A673 (cell line): ENCODE results near the gene ITGAV. TPM values are rescaled to one million over a fixed set of nuclear protein-coding genes. Genes with fewer than 3 reads are reported as not detected.

Experiments
- BruUV-seq: library from RNA; stranded (reverse); fragments of 400-500 nt; replicated peaks from 2 replicates; lab custom pipeline; 2021; lab: Mats Ljungman, UMichigan
- CTCF ChIA-PET: fragments of 300-600 bp; sonication (Branson Sonifier 250); formaldehyde crosslinking; loops from one replicate; lab custom pipeline; 2022; ENCODE audit warnings: antibody characterized with exemption; lab: Charles Lee
- POLR2A ChIA-PET: fragments of 300-600 bp; sonication (Branson Sonifier 250); formaldehyde crosslinking; loops from one replicate; lab custom pipeline; 2022; ENCODE audit warnings: antibody characterized with exemption; ENCODE audit not compliant: low non-redundant PET; lab: Charles Lee
- DNase-seq: peaks from one replicate; pipeline ENCODE4 v3.0.0-alpha.2; 2015; ENCODE audit warnings: low spot score
- H3K27ac ChIP-seq: fragments of 200-600 bp; sonication (generic); 2 replicates; pipeline ENCODE4 v1.5.1; 2016; ENCODE audit warnings: mixed run types, low read depth, mild to moderate bottlenecking, mixed read lengths, antibody characterized with exemption, low read length; ENCODE audit not compliant: poor library complexity, severe bottlenecking
- H3K27me3 ChIP-seq: fragments of 200-600 bp; sonication (generic); replicated peaks from 2 replicates; pipeline ENCODE4 v1.6.1; 2017; ENCODE audit warnings: mixed run types, low read depth, mild to moderate bottlenecking, mixed read lengths, antibody characterized with exemption, low read length; ENCODE audit not compliant: insufficient read depth, poor library complexity
- H3K36me3 ChIP-seq: fragments of 200-600 bp; sonication (generic); 2 replicates; pipeline ENCODE4 v1.6.1; 2016; ENCODE audit warnings: mixed run types, mild to moderate bottlenecking, mixed read lengths, antibody characterized with exemption, low read length; ENCODE audit not compliant: insufficient read depth, poor library complexity, severe bottlenecking
- H3K4me1 ChIP-seq: fragments of 200-600 bp; sonication (generic); 2 replicates; pipeline ENCODE4 v1.6.1; 2017; ENCODE audit warnings: mixed run types, mild to moderate bottlenecking, mixed read lengths, antibody characterized with exemption, low read length; ENCODE audit not compliant: insufficient read depth, poor library complexity, severe bottlenecking
- H3K4me3 ChIP-seq: fragments of 200-600 bp; sonication (generic); 2 replicates; pipeline ENCODE4 v1.5.1; 2016; ENCODE audit warnings: low read depth, mixed run types, mild to moderate bottlenecking, mixed read lengths, low read length; ENCODE audit not compliant: poor library complexity, severe bottlenecking
- H3K9me3 ChIP-seq: fragments of 200-600 bp; sonication (generic); 2 replicates; pipeline ENCODE4 v1.6.1; 2016; ENCODE audit warnings: mixed run types, low read depth, mild to moderate bottlenecking, mixed read lengths, antibody characterized with exemption, low read length; ENCODE audit not compliant: poor library complexity, severe bottlenecking
- EZH2 ChIP-seq: fragments of 200-600 bp; sonication (generic); IDR thresholded peaks from 2 replicates; pipeline ENCODE4 v1.6.1; 2017; ENCODE audit warnings: borderline replicate concordance, low read depth, mild to moderate bottlenecking, mixed read lengths, antibody characterized with exemption, low read length; ENCODE audit not compliant: poor library complexity, severe bottlenecking
- intact Hi-C: fragments of 100-400 bp; cut with micrococcal nuclease; formaldehyde crosslinking; loops from one replicate; pipeline ENCODE4 v1.10.0; 2022; ENCODE audit not compliant: unreplicated experiment
- total RNA-seq: library from RNA; stranded (reverse); gene quantifications from 2 replicates; pipeline ENCODE4 v1.2.3, GENCODE V29; 2021
- TF ChIP-seq, protein P1 (sequence below): fragments of 300-800, 200-600 bp; sonication (generic); conservative IDR thresholded peaks from 2 replicates; pipeline ENCODE4 v1.5.1; 2017; ENCODE audit warnings: low read depth, mild to moderate bottlenecking, antibody characterized with exemption, low read length, moderate library complexity, mixed read lengths

The ITGAV gene
- total RNA-seq, 1 experiment from 2014 or later, result 28.4 TPM

DNA sequence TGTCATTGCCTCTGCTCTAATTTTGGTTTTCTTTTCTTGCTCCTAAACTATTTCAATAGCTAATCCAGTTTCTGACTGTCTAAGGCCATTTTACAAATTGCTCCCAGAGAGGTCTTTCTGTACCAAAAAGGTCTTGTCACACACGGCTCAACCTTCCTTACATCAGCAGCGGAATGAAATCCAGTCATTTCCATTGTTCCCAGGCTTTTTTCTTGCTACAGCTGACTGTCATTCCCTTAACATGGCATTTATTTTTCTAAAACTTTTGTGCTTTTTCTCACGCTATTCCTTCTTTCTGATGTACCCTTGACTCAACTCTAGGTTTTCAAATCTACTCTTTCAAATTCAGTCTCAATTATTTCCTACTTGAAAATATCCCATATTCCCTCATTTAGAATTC lies 128.3 kb downstream of the ITGAV start:
- Histone ChIP-seq H3K4me1 (peaks cover 4% of the 10 kb centered on the region), H3K27ac (no peak overlapping the region)
- CTCF ChIA-PET, result no interaction called here

DNA sequence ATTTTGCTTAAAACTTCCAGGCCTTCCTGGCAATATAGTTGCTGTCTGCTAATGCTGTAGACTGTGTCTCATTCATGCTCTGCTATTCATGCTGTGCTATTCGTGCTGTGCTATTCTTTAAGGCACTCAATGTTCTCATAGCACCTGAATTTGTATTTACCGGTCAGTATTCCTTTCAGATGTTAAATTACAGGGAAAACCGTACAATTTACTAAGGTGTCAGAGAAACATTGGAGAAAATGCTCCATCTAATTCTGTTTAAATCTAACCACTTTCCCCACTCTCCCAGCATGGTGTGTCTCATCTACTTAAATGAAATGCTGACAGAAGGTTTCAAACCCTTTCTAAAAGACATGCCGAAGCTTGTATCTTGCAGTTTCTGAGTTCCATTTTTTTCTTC lies 129.0 kb downstream of the ITGAV start:
- BruUV-seq, result no TSS peak
- Histone ChIP-seq H3K36me3 (no peaks in the 10 kb centered on the region), H3K27me3 (no peaks in the 10 kb centered on the region), H3K27ac (no peak overlapping the region), H3K4me1 (peaks cover 4% of the 10 kb centered on the region), H3K9me3 (no peaks in the 10 kb centered on the region), H3K4me3 (no peak overlapping the region)
- ChIA-PET CTCF (no interaction called here), POLR2A (no interaction called here)
- no peak for TF ChIP-seq EZH2
- TF ChIP-seq, protein P1, sequence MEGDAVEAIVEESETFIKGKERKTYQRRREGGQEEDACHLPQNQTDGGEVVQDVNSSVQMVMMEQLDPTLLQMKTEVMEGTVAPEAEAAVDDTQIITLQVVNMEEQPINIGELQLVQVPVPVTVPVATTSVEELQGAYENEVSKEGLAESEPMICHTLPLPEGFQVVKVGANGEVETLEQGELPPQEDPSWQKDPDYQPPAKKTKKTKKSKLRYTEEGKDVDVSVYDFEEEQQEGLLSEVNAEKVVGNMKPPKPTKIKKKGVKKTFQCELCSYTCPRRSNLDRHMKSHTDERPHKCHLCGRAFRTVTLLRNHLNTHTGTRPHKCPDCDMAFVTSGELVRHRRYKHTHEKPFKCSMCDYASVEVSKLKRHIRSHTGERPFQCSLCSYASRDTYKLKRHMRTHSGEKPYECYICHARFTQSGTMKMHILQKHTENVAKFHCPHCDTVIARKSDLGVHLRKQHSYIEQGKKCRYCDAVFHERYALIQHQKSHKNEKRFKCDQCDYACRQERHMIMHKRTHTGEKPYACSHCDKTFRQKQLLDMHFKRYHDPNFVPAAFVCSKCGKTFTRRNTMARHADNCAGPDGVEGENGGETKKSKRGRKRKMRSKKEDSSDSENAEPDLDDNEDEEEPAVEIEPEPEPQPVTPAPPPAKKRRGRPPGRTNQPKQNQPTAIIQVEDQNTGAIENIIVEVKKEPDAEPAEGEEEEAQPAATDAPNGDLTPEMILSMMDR, result no peak
- intact Hi-C loops, result no loop called here
- DNase-seq, result no peak

More for the DNA sequence above, 128.3 kb downstream of the ITGAV start:
- Histone ChIP-seq H3K9me3 (no peaks in the 10 kb centered on the region), H3K36me3 (no peaks in the 10 kb centered on the region), H3K27me3 (no peaks in the 10 kb centered on the region), H3K4me3 (no peak overlapping the region)
- BruUV-seq, result no TSS peak
- intact Hi-C loops, result no loop called here
- POLR2A ChIA-PET, result interaction anchor here (0.6 kb wide), 1 partner anchor 145 kb away, joined by 3 read pairs; no protein-coding TSS in a partner anchor
- no peak for DNase-seq
- TF ChIP-seq EZH2, result no peak
- TF ChIP-seq, protein P1, result no peak

DNA sequence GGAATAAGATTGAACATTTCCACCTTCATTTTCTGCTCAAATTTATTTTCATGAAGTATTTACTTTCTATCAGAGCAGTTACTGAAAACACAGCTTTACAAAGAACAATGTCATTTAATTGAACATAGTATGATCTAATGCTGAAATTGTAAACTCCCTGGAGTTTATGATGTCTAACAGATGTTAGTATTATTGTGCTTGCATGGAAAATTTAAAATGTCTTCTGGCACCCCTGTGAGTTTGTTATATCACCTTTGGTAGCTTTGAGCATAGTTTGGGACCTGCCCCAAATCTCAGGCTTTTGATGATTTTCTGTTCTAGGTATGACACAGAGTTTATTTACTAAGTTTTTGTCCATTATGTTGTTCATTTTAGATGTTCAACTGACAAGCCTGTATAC lies 132.1 kb downstream of the ITGAV start:
- intact Hi-C loops, result no loop called here
- no peaks in the 10 kb centered on the region for H3K27me3 ChIP-seq
- no peak overlapping the region for H3K4me3 ChIP-seq
- H3K4me1 ChIP-seq, result peaks cover 4% of the 10 kb centered on the region
- no TSS peak for BruUV-seq
- H3K36me3 ChIP-seq, result no peaks in the 10 kb centered on the region
- ChIA-PET CTCF (no interaction called here), POLR2A (no interaction called here)
- no peaks in the 10 kb centered on the region for H3K9me3 ChIP-seq
- DNase-seq, result no peak
- H3K27ac ChIP-seq, result no peak overlapping the region
- no peak for TF ChIP-seq EZH2
- TF ChIP-seq, protein P1, result no peak
